NCI-H2196 (cell line): ENCODE measurements around the gene GEMIN7.

Source experiments
- DNase-seq: peaks from one replicate; lab custom pipeline; 2025; ENCODE audit not compliant: unreplicated experiment; lab: John Stamatoyannopoulos, UW

Gene GEMIN7

GRCh38 chr19:45082170-45082569, 3.1 kb downstream of the GEMIN7 start:
- no peak for DNase-seq

- DNase-seq, result no peak
Observed at GRCh38 chr19:45086480-45086879, 7.4 kb downstream of the GEMIN7 start.

- DNase-seq, result no peak
Observed at GRCh38 chr19:45087531-45087930, 8.5 kb downstream of the GEMIN7 start.

- no peak for DNase-seq
Observed at GRCh38 chr19:45090034-45090433, 11.0 kb downstream of the GEMIN7 start.

- no peak for DNase-seq
Observed at GRCh38 chr19:45090606-45091005, 11.5 kb downstream of the GEMIN7 start.

GRCh38 chr19:45091031-45091923, 12.2 kb downstream of the GEMIN7 start:
- peak; percentile 99 for DNase-seq

GRCh38 chr19:45092747-45093678, 14.0 kb downstream of the GEMIN7 start, which contains the start of gene PPP1R37:
TSS of gene PPP1R37 (plus strand) at chr19:45093179. CDS start at chr19:45093326, 147 bp downstream.
- DNase-seq, result peak; percentile 98

GRCh38 chr19:45094137-45094536, 15.1 kb downstream of the GEMIN7 start:
- DNase-seq, result no peak

GRCh38 chr19:45094707-45095106, 15.6 kb downstream of the GEMIN7 start:
- DNase-seq, result no peak

- DNase-seq, result no peak
Observed at GRCh38 chr19:45095496-45096413, 16.7 kb downstream of the GEMIN7 start.

- DNase-seq, result no peak
Observed at GRCh38 chr19:45096700-45097099, 17.6 kb downstream of the GEMIN7 start.

- DNase-seq, result no peak
Observed at GRCh38 chr19:45097450-45097775, 18.4 kb downstream of the GEMIN7 start.

- peak; percentile 65 for DNase-seq
Observed at GRCh38 chr19:45097776-45098520, 18.9 kb downstream of the GEMIN7 start.

- peak; percentile 56 for DNase-seq
Observed at GRCh38 chr19:45098521-45099466, 19.7 kb downstream of the GEMIN7 start.

GRCh38 chr19:45099467-45100191, 20.6 kb downstream of the GEMIN7 start:
- no peak for DNase-seq

GRCh38 chr19:45100201-45100600, 21.1 kb downstream of the GEMIN7 start:
- peak; percentile 29 for DNase-seq

- DNase-seq, result no peak
Observed at GRCh38 chr19:45100846-45101252, 21.8 kb downstream of the GEMIN7 start.

GRCh38 chr19:45101806-45102205, 22.7 kb downstream of the GEMIN7 start:
- DNase-seq, result no peak
